Endothelial cell of umbilical vein (primary cell): Measurements from ENCODE around the gene INPP4B. TPM values are rescaled to one million over a fixed set of nuclear protein-coding genes. Genes with fewer than 3 reads are reported as not detected.

Experiments
- BruUV-seq: library from RNA; stranded (reverse); fragments of 400-500 nt; replicated peaks from 2 replicates; lab custom pipeline; 2021; lab: Mats Ljungman, UMichigan
- CTCF ChIA-PET: fragments of 300-600, 350-600 bp; sonication (Branson Sonifier 250); formaldehyde crosslinking; loops from one replicate; lab custom pipeline; 2021; ENCODE audit warnings: antibody characterized with exemption, inconsistent platforms; lab: Charles Lee
- POLR2A ChIA-PET: fragments of 300-600, 350-600 bp; sonication (Branson Sonifier 250); formaldehyde crosslinking; loops from one replicate; lab custom pipeline; 2021; ENCODE audit warnings: antibody characterized with exemption, inconsistent platforms; lab: Charles Lee
- DNase-seq: peaks from one replicate; pipeline ENCODE4 v3.0.0-alpha.2; 2011; ENCODE audit warnings: low read depth, low spot score
- FAIRE-seq: peaks from 2 replicates; lab custom pipeline; 2011; peaks lifted over from hg19 to GRCh38; lab: Jason Lieb, UNC
- H2AFZ ChIP-seq: 2 replicates; pipeline ENCODE4 v1.6.0; 2012; ENCODE audit warnings: low read depth, low read length, control low read depth, inconsistent platforms
- H3K27ac ChIP-seq: 2 replicates; pipeline ENCODE4 v1.5.1; 2011; ENCODE audit warnings: low read depth, mild to moderate bottlenecking, control low read depth, low read length, moderate library complexity; ENCODE audit not compliant: insufficient read depth
- H3K27me3 ChIP-seq, 2 experiments: 2 replicates each; pipeline versions ENCODE4 v1.6.0 to v1.6.1; 2011; ENCODE audit warnings: low read length in 2 of 2, mixed read lengths in 1 of 2; ENCODE audit not compliant: control insufficient read depth in 2 of 2, insufficient read depth in 2 of 2
- H3K36me3 ChIP-seq, 2 experiments: 2 replicates in 1 of 2; 3 replicates in 1 of 2; pipeline ENCODE4 v1.5.1; 2011; ENCODE audit warnings: low read length in 2 of 2, mild to moderate bottlenecking in 1 of 2, moderate library complexity in 1 of 2; ENCODE audit not compliant: control insufficient read depth in 2 of 2, insufficient read depth in 2 of 2; ENCODE audit errors: extremely low read depth in 1 of 2
- H3K4me1 ChIP-seq: 3 replicates; pipeline ENCODE4 v1.5.1; 2011; ENCODE audit warnings: mild to moderate bottlenecking, low read length; ENCODE audit not compliant: control insufficient read depth, insufficient read depth; ENCODE audit errors: extremely low read depth
- H3K4me2 ChIP-seq: 2 replicates; pipeline ENCODE4 v1.6.1; 2011; ENCODE audit warnings: low read length, control low read depth, mixed read lengths; ENCODE audit not compliant: insufficient read depth
- H3K4me3 ChIP-seq, 3 experiments: fragments of 200-600 bp in 1 of 3; sonication (generic), shearing (Covaris generic) in 1 of 3; replicated peaks in 1 of 3; 2 replicates each; pipeline ENCODE4 v1.5.1; 2011 to 2016; ENCODE audit warnings: control low read depth in 3 of 3, low read length in 3 of 3, mild to moderate bottlenecking in 2 of 3, inconsistent platforms in 1 of 3, low read depth in 1 of 3, moderate library complexity in 1 of 3; ENCODE audit not compliant: insufficient read depth in 1 of 3
- H3K79me2 ChIP-seq: 2 replicates; pipeline ENCODE4 v1.6.0; 2012; ENCODE audit warnings: low read length, inconsistent platforms; ENCODE audit not compliant: control insufficient read depth, insufficient read depth
- H3K9ac ChIP-seq: replicated peaks from 2 replicates; pipeline ENCODE3; 2011; ENCODE audit warnings: low read length, control low read depth; ENCODE audit not compliant: insufficient read depth; ENCODE audit errors: extremely low read depth
- H3K9me1 ChIP-seq: replicated peaks from 3 replicates; pipeline ENCODE4 v1.6.0; 2011; ENCODE audit warnings: mild to moderate bottlenecking, low read length; ENCODE audit not compliant: control insufficient read depth, insufficient read depth; ENCODE audit errors: extremely low read depth
- H3K9me3 ChIP-seq: replicated peaks from 2 replicates; pipeline ENCODE4 v1.5.1; 2012; ENCODE audit warnings: low read length, inconsistent platforms; ENCODE audit not compliant: control insufficient read depth, insufficient read depth
- H4K20me1 ChIP-seq: replicated peaks from 2 replicates; pipeline ENCODE3; 2011; ENCODE audit warnings: mild to moderate bottlenecking, low read length; ENCODE audit not compliant: control insufficient read depth, insufficient read depth; ENCODE audit errors: extremely low read depth
- CTCF ChIP-seq, 2 donors: IDR thresholded peaks; 1 replicate in 1 of 2; 2 replicates in 1 of 2; pipeline ENCODE4 v1.5.1; 2011; ENCODE audit warnings: low read length in 2 of 2, mild to moderate bottlenecking in 2 of 2, moderate library complexity in 2 of 2, control low read depth in 1 of 2, inconsistent platforms in 1 of 2, low read depth in 1 of 2; ENCODE audit not compliant: insufficient read depth in 1 of 2; ENCODE audit errors: extremely low read depth in 1 of 2
- EZH2 ChIP-seq: IDR thresholded peaks from 2 replicates; pipeline ENCODE4 v1.6.1; 2012; ENCODE audit warnings: borderline replicate concordance, low read depth, mild to moderate bottlenecking, moderate library complexity, low read length, inconsistent platforms; ENCODE audit not compliant: severe bottlenecking
- GATA2 ChIP-seq: IDR thresholded peaks from 2 replicates; pipeline ENCODE4 v1.7.0; 2011; ENCODE audit warnings: low read depth, mild to moderate bottlenecking, moderate library complexity, mixed read lengths, low read length; ENCODE audit not compliant: insufficient read length, insufficient read depth
- JUN ChIP-seq: IDR thresholded peaks from 2 replicates; pipeline ENCODE4 v1.6.1; 2011; ENCODE audit warnings: borderline replicate concordance, low read depth; ENCODE audit not compliant: insufficient read length, insufficient read depth
- MAX ChIP-seq: IDR thresholded peaks from 2 replicates; pipeline ENCODE4 v1.6.1; 2011; ENCODE audit not compliant: insufficient read depth, insufficient read length
- MYC ChIP-seq: IDR thresholded peaks from one replicate; pipeline ENCODE4 v1.6.1; 2011; ENCODE audit warnings: mild to moderate bottlenecking, low read depth, low read length
- POLR2A ChIP-seq: IDR thresholded peaks from 2 replicates; pipeline ENCODE4 v1.6.1; 2012; ENCODE audit warnings: low read depth, mild to moderate bottlenecking, control low read depth, low read length
- POLR2AphosphoS5 ChIP-seq: IDR thresholded peaks from 2 replicates; pipeline ENCODE4 v1.6.1; 2012; ENCODE audit warnings: low read depth, mild to moderate bottlenecking, control low read depth, low read length, moderate library complexity; ENCODE audit not compliant: insufficient read depth
- dilution Hi-C: fragments of 300-500 bp; cut with MboI; formaldehyde crosslinking; loops from one replicate; pipeline ENCODE4 v1.15.0; 2019; ENCODE audit warnings: low sequenced_read_pairs; ENCODE audit not compliant: extremely low pct_ligation_motif_present
- intact Hi-C: fragments of 100-400 bp; cut with micrococcal nuclease; formaldehyde crosslinking; loops from one replicate; pipeline ENCODE4 v1.10.0; 2022
- polyA plus RNA-seq, 4 experiments: library from polyadenylated mRNA; depleted of rRNA in 3 of 4; stranded (reverse) in 3 of 4; unstranded in 1 of 4; fragments of >200 nt; gene quantifications; 2 replicates each; pipeline versions ENCODE4 v1.2.1 to v1.2.3, GENCODE V29; 2011 to 2012; ENCODE audit warnings: missing spikeins in 1 of 4
- total RNA-seq: library from RNA; stranded (reverse); gene quantifications from 2 replicates; pipeline ENCODE4 v1.2.3, GENCODE V29; 2021

Gene INPP4B
- total and polyA plus RNA-seq, 2 donors (not counting 3 experiments of a cell fraction or from before 2014, with no cell fraction given), result 0.41 to 3.1 TPM

- H4K20me1 ChIP-seq, result no peaks in the 10 kb centered on the region
- ChIA-PET CTCF (interaction anchor here (1.2 kb wide), 1 partner anchor 216 kb away, joined by 3 read pairs; no protein-coding TSS in a partner anchor), POLR2A (no interaction called here)
- TF ChIP-seq GATA2 (no peak), POLR2A (no peak), MYC (no peak), JUN (no peak), CTCF (IDR thresholded peaks at IDR 0.05; ENCODE audit: extremely low read depth in 1 of 2, insufficient read depth in 1 of 2, low read depth in 1 of 2, low read length in 2 of 2) (no peak), POLR2AphosphoS5 (no peak), MAX (no peak), EZH2 (no peak)
- H3K27me3 ChIP-seq, result no peaks in the 10 kb centered on the region
- no peak overlapping the region for H3K27ac ChIP-seq
- FAIRE-seq (no peak), DNase-seq (no peak)
- intact Hi-C loops, result no loop called here
- H2AFZ ChIP-seq, result no peak overlapping the region
- no peaks in the 10 kb centered on the region for H3K79me2 ChIP-seq
- dilution Hi-C loops, result no loop called here
- H3K4me2 ChIP-seq, result no peak overlapping the region
- peaks cover 2% of the 10 kb centered on the region for H3K9me1 ChIP-seq
- no peaks in the 10 kb centered on the region for H3K9me3 ChIP-seq
- H3K9ac ChIP-seq, result no peak overlapping the region
- no TSS peak for BruUV-seq
- H3K4me1 ChIP-seq, result no peaks in the 10 kb centered on the region
- H3K36me3 ChIP-seq, result no peaks in the 10 kb centered on the region
- H3K4me3 ChIP-seq, result no peak overlapping the region
Observed at GRCh38 chr4:142567620-142568451, 278.3 kb downstream of the INPP4B start.
